Measurements from ENCODE around the gene KHK. TPM values are rescaled to one million over a fixed set of nuclear protein-coding genes. Genes with fewer than 3 reads are reported as not detected.
A peak's percentile ranks its signal among the peaks of the same experiment; 100 is the strongest.
"Not testable (repeated sequence)": the region's sequence is repeated elsewhere in the genome, so short reads cannot be mapped to it uniquely, and the experiment has no call there.

The KHK gene
- total RNA-seq, 1 donor from 2014 or later, result 3.3 TPM

- not testable (repeated sequence) for DNase-seq
Observed at GRCh38 chr2:27110603-27111352, 24.2 kb downstream of the KHK start.

GRCh38 chr2:27111392-27112078 is 25.0 kb downstream of the KHK start:
- DNase-seq; ATAC-seq (ENCODE audit: poor library complexity); intact Hi-C loops (cut with DNase I): not testable (repeated sequence)

More at GRCh38 chr2:27110603-27111352, 24.2 kb downstream of the KHK start:
- intact Hi-C loops (cut with DNase I); ATAC-seq (ENCODE audit: poor library complexity): not testable (repeated sequence)

DNA sequence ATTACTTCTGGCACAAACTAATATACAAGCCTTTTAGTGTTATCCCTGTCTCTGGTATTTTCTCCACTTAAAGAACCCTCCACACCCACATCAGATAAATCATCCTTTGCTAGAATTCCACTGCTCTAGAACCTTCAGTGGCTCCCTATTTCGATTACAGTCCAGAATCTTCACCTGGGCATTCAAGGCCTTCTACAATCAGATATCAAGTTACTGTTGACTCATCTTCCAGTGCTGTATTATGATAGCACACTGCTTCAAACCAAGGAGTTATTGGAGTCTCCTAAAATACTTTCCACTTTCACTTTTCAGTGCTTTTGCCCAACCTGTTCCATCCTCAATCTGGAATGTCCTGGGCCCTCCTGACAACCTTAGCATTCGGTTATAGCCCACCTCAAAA is 28.9 kb downstream of the KHK start:
- intact Hi-C loops (cut with DNase I), result no loop called here
- no peak for DNase-seq
- no peak for ATAC-seq (ENCODE audit: poor library complexity)

DNA sequence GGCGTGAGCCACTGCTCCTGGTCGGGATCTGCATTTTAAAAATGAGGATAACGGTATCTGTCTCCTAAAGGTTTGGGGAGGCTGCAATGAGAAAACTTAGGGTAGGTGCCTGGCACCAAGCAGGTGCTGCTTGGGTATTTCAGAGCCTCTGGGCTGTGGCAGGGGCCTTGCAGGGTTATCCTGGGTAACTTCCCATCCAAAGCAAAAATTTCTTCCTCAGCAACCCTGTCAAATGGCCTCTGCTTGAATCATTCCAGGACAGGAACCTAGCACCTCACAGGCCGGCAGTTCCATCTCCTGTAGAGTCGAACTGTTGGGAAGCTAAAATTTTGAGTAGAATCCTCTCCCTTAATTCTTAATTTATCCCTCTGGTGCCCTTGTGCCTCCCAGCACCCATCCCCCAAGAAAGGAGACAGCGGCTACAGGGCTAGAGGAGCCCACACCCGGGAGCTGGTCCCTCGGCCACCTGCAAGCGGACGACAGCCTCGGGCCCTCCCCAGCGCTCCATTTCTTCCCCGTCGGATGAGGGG is 31.5 kb downstream of the KHK start:
- ATAC-seq (ENCODE audit: poor library complexity) (no peak), DNase-seq (no peak)
- intact Hi-C loops (cut with DNase I), result no loop called here

GRCh38 chr2:27118525-27119329 is 32.2 kb downstream of the KHK start, which contains the start of gene CGREF1:
TSS of gene CGREF1 (minus strand) at chr2:27119128. CDS start at chr2:27104366, 14,762 bp downstream.
- ATAC-seq (ENCODE audit: poor library complexity) (no peak), DNase-seq (no peak)
- intact Hi-C loops (cut with DNase I), result no loop called here

DNA sequence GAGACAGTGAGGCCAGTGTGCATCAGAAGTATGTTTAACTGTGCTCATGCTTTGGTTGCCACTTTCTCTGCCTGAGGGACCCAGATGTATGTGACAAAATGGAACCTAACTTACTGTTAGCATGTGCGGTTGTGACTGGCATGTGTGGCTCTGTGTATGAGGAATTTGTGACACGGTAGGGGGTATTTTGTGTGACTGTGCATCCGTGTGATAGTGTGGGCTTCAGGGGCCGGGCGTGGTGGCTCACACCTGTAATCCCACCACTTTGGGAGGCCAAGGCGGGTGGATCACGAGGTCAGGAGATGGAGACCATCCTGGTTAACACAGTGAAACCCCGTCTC is 32.7 kb downstream of the KHK start:
- intact Hi-C loops (cut with DNase I); ATAC-seq (ENCODE audit: poor library complexity); DNase-seq: not testable (repeated sequence)

DNA sequence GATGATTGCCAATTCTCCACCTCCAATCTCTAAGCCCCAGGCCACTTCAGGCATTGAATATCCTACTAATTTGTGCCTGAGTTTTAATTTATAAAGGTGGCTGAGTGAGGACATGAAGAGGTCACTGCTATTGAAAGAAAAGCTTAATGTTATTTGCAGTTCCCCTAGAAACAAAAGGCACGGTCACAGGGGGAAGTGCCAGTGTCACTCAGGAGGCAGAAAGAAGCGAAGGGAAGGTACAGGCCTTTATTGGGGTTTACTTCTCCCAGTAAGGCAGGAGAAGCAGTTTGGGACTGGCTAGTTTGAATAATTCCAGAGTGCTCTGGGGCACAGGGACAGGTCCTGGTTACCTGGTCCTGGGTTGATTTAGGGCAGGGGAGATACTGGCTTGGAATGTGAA is 35.3 kb downstream of the KHK start:
- intact Hi-C loops (cut with DNase I), result no loop called here
- ATAC-seq (ENCODE audit: poor library complexity), result no peak
- DNase-seq, result no peak

DNA sequence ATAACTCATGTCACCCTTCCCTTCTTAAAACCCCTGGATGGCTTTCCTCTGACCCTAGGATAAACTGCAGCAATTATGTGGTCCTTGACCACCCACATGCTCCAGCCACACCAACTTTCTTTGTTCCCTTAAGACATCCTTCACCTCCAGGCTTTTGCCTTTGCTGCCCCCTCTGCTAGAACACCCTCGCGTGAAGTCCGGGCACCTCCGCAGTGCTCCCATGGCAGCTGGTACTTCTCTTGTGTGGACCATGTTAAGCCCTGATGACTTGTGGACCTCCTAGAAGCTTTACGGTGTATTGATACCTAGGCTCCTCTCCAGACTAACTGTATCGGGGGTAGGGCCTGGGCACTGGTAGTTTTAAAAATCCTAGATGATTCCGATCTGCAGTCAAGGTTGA is 36.2 kb downstream of the KHK start:
- intact Hi-C loops (cut with DNase I), result no loop called here
- no peak for ATAC-seq (ENCODE audit: poor library complexity)
- DNase-seq, result no peak

DNA sequence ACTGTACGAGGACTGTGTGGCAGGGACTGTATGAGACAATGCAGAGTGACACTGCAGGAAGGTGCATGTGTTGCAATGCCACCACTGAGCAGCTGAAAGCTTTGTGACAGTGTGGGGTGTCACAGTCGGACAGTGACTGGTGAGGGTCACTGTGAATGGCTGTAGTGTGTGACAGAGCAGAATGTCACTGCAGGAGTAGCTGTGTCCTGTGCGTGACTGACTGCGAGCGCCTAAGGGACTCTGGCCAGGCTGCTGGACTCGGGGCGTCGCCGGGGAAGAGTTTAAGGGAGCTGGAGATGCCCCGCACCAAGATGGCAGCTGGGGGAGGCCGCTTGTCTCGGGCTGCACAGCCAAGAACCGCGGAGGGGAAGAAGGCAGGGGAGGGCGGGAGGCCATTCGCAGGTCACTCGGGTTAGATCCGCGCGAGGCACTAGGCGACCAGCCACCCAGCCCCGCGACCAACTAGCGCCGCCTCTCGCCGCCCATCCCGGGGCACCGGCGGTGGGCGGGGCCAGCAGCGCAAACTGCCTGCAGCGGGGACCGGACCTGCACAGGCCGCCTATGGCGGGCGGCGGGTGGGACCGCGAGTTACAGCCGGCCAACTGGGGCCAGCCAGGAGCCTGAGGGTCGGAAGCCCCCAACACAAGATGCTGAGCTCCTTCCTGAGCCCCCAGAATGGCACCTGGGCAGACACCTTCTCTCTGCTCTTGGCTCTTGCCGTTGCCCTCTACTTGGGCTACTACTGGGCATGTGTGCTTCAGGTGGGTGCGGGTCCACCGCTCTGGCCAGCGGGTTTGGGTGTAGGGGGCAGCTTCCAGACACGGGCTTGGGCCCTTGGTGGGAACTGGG is 37.0 kb downstream of the KHK start, which contains the start of gene ABHD1:
TSS of gene ABHD1 (plus strand) at position 514 of the 849 bp plus-strand sequence. CDS start at position 648, 134 bp downstream.
- ATAC-seq (ENCODE audit: poor library complexity) (peak; percentile 94), DNase-seq (peak; percentile 87)
- intact Hi-C loops (cut with DNase I), result no loop called here

DNA sequence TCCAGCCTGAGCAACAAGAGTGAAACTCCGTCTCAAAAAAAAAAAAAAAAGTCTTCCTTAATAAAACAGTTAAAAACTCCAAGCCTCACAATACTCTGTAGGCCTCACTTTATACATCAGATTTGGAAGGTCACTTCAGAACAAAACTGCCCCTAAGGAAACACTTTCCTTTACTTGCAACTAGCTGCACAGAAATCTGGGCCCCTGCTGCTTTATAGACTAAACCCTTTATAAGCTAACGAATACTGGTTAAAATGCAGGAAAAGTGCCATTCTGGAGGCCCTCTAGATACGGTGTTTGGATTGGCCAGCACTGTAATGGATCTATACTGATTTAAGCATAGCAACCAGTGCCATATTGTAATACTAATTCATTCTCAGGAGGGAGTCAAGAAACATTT is 38.5 kb downstream of the KHK start:
- DNase-seq, result no peak
- intact Hi-C loops (cut with DNase I), result no loop called here
- no peak for ATAC-seq (ENCODE audit: poor library complexity)

- ATAC-seq (ENCODE audit: poor library complexity), result peak; percentile 40
- intact Hi-C loops (cut with DNase I), result no loop called here
- DNase-seq, result no peak
Observed at GRCh38 chr2:27126252-27126710, 39.7 kb downstream of the KHK start.

DNA sequence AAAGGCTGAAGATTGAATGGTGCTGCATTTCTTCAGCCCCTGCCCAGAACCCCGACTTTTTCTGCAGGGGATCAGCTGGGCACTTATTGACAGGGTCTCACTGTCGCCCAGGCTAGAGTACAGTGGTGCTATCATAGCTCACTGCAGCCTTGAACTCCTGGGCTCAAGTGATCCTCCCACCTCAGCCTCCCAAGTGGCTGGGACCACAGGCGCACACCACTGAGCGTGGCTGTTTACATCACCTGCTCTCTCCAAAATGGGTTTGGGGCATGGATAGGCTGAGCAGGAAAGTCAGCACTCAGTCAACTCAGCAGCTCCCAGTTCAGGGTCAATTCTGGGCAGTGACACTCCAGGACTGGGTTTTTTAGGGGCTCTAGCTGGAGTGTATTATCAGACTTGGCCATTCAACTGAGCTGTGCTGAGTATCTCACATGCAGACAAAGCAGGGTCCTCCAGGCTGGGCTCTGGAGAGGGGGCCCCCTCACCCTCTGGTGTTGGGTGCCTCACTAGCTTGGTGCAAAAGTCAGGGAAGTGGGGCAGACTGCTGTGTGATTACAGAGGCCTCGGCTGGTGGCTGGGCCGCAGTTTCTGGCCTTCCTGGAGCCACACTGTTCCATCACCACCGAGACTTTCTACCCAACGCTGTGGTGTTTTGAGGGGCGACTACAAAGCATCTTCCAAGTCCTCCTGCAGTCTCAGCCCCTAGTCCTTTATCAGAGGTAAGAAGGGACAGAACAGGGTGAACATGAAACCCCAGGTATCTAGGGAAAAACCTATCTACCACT is 41.5 kb downstream of the KHK start:
- intact Hi-C loops (cut with DNase I), result no loop called here
- DNase-seq (no peak), ATAC-seq (ENCODE audit: poor library complexity) (no peak)

GRCh38 chr2:27128668-27129571 is 42.3 kb downstream of the KHK start:
- ATAC-seq (ENCODE audit: poor library complexity) (no peak), DNase-seq (no peak)
- intact Hi-C loops (cut with DNase I), result no loop called here

DNA sequence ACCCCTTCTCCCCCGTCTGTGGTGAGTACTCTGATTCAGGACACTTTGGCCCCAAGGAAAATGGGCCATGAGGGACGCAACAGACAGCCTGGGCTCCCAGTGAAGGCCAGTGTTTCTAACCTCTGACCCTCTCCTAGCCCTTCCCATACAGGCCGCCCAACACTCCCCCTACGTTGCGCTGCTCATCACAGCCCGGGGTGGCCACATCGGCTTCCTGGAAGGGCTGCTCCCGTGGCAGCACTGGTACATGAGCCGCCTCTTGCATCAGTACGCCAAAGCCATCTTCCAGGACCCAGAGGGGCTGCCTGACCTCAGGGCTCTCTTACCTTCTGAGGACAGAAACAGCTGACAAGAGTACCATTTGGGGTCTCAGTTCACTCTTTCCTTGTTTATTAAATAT is 43.8 kb downstream of the KHK start:
- ATAC-seq (ENCODE audit: poor library complexity), result no peak
- intact Hi-C loops (cut with DNase I), result no loop called here
- no peak for DNase-seq

DNA sequence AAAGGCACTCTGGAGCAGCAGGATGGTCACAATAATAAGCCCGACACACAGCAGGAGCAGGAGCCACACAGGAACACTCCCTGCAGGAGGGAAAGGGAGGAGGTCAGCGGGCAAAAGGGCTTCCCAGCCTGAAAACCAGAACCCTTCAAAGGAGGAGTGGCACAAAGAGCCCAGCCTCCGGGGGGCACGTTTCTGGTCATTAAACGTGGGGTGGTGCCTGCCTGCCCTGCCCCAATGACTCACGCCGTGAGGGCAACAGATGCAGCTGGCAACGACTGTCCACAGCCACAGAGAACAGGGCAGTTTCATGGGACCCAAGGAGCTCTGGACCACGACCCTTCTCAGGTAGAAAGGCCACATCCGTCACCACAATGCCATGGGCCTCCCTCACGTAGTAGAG is 44.9 kb downstream of the KHK start:
- DNase-seq (no peak), ATAC-seq (ENCODE audit: poor library complexity) (no peak)
- intact Hi-C loops (cut with DNase I), result no loop called here

- intact Hi-C loops (cut with DNase I), result no loop called here
- DNase-seq, result no peak
- no peak for ATAC-seq (ENCODE audit: poor library complexity)
Observed at GRCh38 chr2:27133195-27133875, 46.8 kb downstream of the KHK start.

Measured in Right ventricle myocardium superior (tissue), 1 donor.